NCI-H524 (cell line): ENCODE measurements around the gene CCDC8.
A peak's percentile ranks its signal among the peaks of the same experiment; 100 is the strongest.
"Not testable (repeated sequence)": the region's sequence is repeated elsewhere in the genome, so short reads cannot be mapped to it uniquely, and the experiment has no call there.

Source experiments
- DNase-seq, 2 experiments: peaks; one replicate each; lab custom pipeline; 2025; lab: John Stamatoyannopoulos, UW

Gene CCDC8

DNA sequence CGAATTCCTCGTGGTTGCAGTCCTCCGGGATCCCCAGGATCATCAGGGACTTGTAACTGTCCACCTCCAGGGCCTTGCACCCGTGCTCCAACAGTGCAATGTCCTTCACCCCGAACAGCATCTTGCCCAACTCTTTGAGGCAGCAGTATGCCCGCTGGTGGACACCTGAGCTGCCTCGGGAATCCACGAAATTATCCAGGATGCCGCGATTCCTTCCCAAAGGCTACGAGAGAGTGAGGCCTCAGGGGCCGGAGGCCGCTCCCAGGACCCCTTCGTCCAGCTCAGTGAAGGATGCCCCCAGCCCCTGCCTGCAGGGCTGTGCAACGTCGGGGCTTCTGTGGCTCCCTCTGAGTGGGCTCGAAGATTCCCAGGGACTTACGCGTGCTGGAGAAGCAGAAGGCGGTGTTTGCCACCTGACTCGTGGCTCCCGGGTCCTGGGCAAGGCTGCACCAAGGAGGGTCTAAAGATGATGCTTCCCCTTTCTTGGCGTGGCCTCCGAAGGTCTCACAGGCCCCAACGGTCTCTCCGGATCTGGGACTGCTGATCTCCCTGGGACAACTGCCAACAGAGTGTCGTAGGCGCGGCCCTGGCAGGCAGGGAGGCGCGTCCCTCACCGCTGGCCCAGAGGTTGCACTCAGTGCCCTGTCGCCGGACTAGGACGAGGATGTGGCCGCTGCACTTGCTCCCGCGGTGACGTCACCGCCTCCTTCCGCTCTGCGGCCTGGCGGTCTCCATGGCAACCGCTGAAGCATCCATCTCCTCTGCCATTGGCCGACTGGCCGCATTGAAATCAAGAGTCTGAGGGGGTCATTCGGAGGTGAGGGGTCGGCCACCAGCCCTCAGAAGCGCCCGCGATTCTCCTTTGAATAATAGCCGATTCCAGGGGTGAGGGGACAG lies 15.1 kb upstream of the CCDC8 start, which contains the start of gene PNMA8C:
TSS of gene PNMA8C (minus strand) at position 698 of the 897 bp plus-strand sequence. CDS start at position 121, 577 bp downstream.
- peak; percentile 45 to 69 for DNase-seq

DNA sequence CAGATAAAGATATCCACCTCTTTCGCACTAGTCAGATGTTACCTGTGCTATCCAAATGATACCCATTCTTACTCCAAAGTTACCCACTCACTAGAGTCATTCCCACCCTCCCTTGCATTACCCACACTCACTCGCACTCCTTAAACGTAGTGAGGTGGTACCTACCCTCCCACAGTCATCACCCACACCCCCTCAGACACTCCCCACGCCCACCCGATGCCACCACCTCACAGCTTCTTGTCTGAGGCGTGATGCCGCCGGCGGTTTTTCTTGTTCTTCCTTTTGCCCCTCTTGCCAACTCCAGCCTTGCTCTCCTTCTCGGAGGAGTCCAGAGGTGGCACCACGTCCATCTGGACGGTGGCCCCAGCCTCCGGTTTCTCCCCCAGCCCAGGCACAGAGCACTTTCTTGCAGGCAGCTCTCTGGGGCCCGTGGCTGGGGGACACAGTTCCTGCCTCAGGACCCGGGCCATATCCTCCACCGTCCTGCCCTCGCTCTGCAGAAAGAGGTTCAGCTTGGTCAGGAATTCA lies 14.2 kb upstream of the CCDC8 start:
- no peak for DNase-seq

DNA sequence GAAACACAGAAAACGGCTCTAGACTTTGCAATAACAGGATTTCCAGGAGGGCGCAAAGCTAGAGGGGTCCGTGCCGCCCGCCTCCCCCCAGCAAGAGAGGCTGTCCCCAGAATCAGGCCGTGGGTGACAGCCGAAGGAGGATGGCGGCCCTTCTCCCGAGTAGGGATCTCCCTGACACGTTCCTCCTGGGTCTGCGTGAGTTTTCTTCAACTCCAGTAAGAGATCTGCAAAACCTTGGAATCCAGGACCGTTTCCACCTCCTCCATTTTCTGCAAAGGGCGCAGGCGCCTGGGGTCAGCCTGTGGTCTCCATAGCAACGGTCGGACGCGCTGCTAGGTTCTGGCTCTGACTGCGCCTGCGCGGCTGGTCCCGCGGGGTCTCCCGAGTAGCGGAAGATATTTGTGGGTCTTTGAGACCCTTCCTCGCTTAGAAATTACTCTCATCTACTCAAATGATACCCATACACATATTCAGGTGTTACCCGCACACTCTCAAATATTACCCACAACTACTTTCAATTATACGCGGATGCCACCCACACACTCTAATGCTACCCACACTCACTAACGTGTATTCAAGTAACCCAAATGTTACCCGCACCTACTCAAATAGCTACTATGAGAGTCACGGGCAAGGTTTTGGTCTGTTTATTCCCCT lies 13.3 kb upstream of the CCDC8 start:
- DNase-seq: peak; percentile 72 to 85

DNA sequence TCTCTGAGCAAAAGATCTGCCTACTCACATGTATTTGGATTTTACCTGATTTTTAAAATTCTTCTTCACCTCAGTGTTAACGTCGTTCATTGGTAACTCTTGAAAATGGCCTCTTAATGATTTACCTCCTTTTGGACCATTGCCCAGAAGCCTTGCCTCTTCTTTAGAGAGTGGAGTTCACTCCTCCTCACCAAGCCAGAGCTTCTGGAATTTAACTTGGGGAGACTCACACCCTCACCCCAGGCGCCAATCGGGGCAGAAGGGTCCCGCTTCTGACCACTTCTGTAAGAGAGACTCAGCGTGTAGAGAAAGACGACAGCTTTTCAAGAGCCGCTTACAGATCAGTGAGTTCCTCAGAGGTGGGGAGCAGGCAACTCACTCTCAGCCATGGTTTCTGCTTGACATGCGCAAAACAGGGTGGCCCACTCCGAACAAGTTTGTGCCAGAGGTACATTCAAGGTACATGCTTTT lies 12.7 kb upstream of the CCDC8 start:
- DNase-seq: peak in 1 of 2 experiments; percentile 26

DNA sequence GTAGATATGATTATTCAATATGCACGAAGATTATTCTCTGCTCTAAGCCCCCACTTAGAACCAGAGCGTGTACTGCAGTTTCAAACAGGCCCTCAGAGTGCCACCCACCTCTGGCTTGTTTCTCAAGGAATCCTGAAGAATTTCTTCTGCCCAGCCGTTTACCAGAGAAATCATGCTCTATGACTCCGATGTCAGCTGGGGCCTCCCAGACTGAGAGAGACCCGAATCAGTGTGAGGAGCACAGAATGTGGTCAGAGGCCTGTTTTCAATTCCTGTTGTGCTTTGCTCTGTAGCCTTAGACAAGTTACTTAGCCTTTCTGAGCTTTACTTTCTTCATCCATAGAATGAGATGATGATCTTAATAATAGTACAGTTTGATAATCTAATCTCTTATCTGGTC lies 9.8 kb upstream of the CCDC8 start:
- no peak for DNase-seq

DNA sequence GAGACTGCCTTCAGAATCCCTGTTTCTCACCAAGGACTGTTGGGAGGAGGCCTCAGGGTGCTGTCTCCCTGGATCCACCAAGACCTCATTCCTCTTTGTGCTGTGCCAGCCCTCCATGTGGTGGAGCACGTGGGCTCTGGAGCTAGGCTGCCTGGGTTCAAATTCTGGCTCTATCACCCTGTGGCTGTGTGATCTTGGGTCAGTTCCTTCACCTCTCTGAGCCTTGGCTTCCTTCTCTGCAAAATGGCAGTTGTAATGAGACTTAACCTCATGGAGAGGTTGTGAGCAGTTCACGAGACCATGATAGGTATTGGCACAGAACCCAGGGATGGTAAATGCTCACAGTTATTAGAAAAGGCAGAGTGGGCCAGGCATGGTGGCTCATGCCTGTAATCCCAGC lies 9.0 kb upstream of the CCDC8 start:
- no peak for DNase-seq

DNA sequence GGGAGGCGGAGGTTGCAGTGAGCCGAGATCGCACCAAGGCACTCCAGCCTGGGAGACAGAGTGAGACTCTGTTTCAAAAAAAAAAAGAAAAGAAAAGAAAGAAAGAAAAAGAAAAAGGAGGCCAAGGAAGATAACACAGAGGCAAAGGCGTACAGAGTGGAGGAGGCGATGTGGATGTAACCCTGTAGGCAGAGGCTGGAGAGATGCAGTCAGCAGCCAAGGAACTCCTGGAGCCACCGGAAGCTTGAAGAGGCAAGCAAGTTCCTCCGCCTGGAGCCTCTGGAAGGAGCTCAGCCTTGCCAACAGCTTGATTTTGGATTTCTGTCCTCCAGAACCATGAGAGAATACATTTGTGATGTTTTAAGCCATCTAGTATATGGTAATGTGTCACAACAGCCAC lies 6.7 kb upstream of the CCDC8 start:
- no peak for DNase-seq

DNA sequence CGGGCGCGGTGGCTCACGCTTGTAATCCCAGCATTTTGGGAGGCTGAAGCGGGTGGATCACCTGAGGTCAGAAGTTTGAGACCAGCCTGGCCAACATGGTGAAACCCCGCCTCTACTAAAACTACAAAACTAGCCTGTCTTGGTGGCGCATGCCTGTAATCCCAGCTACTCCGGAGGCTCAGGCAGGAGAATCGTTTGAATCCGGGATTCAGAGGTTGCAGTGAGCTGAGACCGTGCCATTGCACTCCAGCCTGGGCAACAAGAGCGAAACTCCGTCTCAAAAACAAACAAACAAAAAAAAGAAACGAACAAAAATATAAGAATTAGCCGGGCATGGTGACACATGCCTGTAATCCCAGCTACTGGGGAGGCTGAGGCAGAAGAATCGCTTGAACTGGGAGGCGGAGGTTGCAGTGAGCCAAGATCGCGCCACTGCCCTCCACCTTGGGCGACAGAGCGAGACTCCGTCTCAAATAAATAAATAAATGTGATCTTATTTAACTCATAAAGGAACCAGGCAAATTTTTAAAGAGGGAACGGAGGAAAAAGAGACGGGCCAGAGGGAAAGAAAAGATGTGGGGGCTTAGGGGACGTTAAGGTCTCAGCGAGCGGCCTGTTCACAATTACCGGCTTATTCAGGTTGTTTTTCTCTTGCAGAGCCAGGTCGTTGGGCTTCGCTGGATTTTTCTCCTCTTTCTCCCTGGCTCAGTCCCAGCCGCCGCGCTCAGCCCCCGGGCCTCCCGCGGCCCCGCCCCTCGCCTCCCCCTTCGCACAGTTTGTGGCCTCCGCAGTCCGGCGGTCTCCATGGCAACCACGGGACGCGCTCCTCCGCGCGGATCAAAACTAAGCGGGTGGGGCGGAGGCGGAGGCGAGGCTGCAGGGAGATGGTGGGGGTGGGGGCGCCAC lies 2.7 kb upstream of the CCDC8 start:
- DNase-seq: peak; percentile 63 to 86

DNA sequence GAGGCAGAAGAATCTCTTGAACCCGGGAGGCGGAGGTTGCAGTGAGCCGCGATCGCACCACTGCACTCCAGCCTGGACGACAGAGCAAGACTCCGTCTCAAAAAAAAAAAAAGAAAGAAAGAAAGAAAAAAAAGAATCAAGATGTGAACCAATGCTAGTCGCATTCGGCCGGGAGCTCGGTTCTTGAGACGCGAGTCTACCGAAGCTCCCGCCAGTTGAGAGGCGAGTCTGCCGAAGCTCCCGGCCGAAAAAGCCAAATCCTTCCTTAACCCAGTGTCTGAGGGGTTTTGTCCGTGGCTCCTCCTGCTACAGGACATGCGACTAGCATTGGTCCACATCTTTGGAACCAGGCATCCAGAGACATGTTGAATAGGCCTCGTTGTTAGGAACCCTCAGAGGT lies 1.5 kb upstream of the CCDC8 start:
- not testable (repeated sequence) for DNase-seq

DNA sequence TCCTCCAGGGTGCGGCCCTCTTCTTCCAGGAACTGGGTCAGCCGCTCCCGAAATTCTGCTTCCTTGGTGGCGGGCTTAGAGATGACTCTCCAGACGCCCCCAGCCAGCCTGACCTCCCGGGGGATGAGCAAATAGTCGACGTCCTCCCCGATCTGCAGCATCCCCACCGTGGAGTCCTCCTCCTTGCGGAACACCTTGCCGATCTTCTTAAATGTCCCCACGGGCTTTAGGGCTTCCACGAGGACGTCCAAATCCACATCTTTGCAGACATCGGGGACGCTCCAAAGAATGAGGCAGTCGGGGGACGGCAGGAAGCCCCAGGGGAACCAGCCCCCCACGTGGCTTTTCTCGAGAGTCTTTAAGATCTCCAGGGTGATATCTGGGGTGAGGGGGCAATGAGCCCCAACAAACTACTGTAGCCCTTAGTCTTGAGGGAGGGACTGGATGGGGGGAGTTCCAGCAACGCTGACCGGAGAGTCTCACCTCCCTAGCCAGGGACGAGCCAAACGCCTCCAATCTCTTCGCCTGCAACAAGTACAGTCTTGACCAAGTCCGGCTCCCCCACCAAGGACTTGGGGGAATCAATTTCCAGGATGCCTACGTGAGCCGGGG lies 608 bp downstream of the CCDC8 start:
- DNase-seq: no peak

DNA sequence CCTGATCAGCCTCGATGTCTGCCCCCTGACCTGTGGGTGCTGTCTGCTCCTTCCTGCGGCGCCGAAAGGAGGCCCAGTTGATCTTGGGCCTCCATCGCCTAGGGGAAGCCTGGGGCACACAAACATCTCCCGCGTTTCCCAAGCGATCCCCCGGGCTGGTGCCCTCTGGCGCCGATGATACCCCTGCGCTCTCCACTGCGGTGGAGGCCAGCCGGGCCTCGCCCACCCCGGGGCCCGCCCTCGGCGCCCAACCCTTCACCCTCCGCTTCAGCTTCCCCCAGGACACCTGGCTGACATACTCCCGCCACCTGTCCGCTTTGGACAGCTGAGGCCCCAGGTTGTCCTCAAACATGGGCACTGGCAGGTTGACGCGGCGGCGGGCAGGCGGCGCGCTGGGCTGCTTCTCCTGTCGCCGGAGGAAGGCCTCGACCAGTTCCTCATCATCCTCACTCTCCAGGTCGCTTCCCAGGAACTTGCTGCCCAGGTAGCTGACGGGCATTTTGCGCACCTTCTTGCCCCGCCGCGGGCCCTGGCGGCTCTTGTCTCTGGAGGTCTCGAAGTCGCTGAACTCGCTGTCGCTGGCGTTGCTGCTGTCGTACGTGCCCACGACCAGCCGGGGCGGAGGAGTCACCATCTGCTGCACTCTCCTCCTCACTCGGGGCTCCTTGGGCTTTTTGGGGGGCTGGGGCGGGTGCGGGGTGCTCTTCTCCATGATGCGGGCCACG lies 1.3 kb downstream of the CCDC8 start:
- peak in 1 of 2 experiments; percentile 11 for DNase-seq

DNA sequence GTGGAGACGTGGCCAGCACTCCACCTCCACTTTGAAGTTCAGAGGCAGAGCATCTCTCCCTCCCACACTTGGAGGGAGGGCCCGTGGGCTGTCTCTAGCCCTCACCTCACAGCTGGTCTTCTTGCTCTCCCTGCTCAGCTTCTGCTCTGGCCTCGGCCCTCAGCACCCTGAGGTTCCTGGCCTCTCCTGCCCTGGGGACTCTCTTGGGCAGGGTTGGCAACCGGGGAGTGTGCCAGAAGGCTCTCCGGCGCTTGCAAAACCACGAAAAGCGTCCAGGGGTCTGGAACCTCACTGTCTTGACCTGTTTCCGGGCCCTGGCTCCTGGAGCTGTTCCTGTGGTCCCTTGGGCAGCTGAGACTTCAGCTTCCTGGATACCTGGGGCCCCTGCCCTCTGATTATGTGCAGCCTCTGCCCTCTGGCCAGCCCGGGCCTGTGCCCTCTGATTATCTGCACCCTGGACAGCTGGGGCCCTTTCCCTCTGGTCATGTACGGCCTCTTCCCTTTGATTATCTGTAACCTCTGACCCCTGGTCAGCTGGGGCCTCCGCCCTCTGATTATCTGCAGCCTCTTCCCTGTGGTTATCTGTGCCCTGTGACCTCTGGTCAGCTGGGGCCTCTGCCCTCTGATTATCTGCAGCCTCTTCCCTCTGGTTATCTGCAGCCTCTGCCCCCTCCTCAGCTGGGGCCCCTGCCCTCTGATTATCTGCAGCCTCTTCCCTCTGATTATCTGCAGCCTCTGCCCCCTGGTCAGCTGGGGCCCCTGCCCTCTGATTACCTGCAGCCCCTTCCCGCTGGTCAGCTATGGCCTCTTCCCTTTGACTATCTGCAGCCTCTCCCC lies 2.1 kb downstream of the CCDC8 start:
- DNase-seq: no peak

DNA sequence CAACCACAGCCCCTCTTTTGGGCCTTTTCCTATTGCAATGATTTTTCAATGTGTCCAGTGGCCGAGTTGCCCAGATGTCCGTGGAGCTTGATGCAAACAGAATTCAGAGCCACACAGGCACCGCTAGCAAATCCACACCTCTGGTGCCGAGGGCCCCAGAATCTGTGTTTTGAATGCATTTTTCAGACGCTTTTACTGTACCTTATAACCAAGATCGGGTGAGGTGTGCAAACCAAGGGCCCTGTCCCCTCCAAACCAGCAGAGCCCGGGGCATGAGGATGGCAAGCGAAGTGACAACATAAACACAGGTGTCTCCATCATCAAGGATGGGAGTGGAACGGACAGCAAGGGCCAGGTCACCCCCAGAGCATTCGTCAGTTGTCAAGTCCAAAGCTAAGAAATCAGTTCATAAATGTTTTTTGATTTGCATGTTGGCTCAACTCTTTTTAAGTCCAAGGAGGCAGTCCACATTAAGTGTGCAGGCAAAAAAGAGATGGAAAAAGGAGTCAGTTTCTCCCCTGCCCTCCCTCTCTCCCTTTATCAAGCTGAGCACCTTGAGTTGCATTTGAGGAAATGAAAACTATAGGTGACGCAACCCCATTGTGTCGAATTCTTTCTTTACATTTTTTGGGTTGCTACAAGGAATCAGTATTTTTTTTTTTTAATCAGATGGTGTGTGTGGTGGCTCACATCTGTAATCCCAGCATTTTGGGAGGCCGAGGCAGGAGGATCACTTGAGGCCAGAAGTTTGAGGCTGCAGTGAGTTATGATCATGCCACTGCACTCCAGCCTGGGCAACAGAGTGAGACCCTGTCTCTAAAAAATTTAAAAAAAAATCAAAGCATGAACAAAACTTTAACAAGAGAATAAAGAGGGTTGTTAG lies 2.9 kb downstream of the CCDC8 start:
- DNase-seq: no peak

DNA sequence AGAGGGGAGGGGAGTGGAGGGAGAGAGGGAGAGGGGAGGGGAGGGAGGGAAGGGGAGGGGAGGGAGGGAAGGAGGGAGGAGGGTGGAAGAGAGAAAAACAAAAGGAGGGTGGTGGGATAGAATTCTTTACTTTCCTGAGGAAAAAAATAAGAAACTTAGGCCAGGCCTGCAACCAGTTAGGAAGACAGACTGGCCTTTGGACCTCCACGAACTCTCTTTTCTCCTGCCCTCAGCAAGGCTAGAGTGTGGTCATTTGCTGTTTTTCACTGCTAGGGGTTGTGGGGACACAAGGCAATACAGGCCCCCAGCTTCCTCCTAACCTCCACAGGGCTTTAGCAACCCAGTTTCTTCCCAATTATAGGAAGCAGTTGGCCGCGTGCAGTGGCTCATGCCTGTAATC lies 4.2 kb downstream of the CCDC8 start:
- DNase-seq: no peak

DNA sequence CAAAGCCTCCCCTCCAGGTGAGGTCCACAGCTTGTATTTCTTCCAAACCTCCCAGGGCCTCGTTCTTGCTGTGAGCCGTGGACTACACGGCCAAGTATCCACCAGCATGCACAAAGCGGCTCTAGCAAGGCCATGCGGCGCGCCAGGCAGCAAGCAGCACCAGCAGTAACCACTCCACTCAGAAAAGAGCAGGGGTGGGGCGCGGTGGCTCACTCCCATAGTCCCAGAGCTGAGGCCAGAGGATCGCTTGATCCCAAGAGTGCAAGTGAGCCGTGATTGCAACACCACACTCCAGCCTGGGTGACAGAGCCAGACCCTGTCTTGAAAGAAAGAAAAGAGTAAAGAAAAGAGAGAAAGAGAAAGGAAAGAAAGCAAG lies 4.7 kb downstream of the CCDC8 start:
- no peak for DNase-seq

DNA sequence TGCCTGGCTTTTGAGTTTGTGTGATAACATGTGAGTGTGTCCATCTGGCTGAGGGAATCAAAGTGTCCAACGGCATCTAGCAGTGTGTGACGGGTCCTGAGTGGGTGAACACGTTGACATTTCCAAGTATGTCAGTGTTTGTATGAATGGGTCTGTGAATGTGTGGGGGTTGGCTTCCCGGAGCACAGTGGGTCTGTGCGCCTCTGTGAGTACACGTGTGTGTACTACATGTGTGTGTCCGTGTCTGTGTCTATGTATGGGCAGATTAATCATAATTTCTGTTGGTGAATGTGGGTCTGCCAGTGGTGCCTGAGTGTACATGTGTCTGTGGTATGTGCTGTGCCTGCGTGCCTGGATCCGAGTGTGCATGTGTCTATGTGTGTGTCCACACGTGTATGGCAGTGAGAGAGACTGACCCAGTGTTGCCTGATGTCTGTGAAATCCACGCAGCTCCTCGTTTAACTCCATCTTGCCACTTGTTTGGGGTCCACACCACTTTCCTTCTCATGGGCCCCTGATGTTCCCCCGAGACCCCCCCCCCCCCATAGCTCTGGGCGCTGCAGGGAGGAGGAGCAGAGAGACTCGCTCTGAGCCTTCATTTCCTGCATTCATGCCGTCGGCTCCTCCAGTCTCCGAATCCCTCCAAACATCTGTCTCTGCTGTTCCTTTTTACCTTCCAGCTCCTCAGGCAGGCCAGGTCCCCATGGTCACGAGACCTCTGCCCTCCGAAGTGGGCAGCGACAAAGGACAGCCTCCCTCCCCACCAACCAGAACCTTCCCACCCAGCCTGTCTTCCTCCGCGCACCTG lies 5.3 kb downstream of the CCDC8 start:
- no peak for DNase-seq

DNA sequence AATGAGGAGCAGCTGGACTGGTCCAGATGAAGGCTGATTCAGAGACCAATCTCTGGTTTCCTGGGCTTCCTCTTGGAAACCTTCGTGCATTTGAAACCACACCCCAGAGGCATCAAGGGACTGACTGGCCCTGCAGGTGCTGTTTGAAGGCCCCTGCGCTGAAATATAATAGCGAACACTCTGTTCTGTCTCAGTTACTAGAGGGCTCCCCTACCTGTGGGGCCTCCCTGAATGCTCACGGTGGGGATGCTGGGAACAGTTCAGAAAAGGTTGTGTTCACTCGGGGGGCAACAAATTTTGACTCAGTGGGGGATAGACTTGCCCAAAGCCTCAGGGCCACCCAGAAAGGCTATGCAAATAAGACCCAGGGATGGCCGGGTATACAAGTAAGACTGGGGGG lies 6.4 kb downstream of the CCDC8 start:
- DNase-seq: no peak
